Stimulated activated CD4-positive, alpha-beta T cell treated with anti-CD3 and anti-CD28 coated beads, Interleukin-2, amount 100 ng/mL, for 24 hours (primary cell): ENCODE measurements around the gene PAX3.

Experiments used
- DNase-seq, 2 donors: peaks; one replicate each; pipeline ENCODE4 v3.0.0-alpha.2; 2020

Gene PAX3

DNA sequence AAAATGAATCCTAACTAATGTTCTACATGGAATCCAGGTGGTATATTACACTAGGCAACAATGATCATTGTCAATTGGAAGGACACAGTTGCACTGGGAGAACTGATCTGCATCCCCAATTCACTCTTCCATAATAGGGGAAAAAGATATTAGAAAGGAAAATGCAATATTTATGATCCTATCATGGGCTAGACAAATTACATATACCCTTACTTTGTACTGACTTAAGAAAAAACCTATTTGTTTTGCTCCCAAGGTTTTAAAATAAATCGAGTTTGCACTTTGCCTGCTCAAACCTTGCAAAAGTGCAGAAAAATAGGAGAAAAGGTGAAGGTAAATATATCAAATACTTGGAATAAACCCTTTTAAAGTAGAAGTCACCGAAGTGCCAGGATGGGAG is 11.0 kb upstream of the PAX3 start:
- DNase-seq = no peak

- no peak for DNase-seq
These were observed 10.6 kb upstream of the PAX3 start for GRCh38 chr2:222309361-222309760.

DNA sequence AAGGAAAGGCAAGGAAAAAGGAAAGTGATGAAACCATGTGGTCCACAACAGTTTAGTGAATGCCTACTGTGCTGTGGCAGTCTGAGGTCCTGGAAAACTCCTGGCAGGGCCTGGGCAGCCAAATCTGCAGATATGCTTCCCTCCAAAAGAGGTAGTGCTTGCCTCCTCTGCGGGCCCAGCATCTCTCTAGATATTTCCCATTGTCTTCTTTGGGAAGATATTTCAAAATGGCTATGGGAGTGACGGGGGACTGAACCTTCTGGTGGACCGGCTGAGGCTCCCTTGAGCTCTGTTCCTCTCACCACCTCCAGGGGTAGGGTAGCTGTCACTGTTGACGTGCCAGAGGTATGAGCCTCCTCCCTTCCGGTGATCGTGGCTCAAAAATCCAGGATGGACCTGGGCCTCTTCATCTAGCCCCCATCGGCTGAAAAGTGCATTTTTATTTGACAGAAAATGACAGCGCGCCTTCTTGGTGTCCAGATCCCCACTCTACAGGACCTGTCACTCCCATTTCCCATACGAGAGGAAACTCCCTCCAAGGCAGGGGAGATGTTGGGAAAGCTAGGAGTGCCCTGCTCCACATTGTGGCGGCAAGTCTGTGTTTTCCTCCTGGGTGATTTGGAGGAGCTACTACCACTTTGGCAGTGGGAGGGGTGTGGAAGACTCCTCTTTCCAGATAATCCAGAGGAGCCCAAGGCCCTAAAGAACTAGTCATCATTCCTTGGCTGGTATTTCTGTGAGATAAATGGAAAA is 9.4 kb upstream of the PAX3 start:
- no peak for DNase-seq

- no peak for DNase-seq
These were observed 8.5 kb upstream of the PAX3 start for GRCh38 chr2:222307143-222307756.

- no peak for DNase-seq
These were observed 7.8 kb upstream of the PAX3 start for GRCh38 chr2:222306393-222307142.

DNA sequence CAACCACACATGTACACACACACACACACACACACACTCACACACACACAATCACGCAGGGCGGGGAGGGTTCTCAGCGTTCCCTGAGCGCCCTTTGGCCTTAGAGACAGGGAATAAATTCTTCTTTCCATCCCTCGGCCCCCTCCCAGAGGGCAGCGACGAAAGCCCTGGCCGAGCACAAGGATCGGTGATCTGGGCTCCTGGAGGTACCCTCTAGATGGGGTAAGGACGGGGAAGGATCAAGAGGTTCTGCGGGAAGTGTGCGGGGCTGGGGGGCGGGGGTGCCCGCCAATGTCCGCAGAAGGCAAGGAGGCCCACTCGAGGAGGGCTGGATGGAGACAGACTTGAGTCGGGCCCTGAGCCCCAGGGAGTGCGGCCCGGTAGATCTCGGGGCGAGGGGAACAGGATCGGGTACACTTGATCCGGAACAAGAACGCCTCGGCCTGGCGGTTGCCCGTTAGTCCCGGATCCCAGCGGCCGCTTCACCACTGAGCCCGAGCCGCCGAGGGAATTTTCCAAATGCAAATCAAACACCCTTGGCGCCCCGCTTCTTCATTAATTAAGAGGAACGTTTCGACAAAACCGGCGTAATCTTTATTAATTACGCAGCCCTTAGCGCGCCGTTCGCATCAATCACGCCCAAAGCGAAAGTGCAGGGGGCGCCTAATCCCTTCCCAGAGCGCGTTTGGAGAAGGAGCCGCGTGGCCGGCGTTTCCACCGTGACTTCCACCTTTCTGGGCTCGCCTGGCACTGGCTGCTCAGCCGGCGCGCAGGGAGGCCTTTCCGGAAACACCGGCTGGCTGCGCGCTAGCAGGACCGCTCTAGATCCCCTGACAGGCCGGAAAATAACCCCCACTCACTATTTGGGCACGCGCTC is 7.0 kb upstream of the PAX3 start:
- DNase-seq = no peak

- DNase-seq = no peak
These were observed 6.1 kb upstream of the PAX3 start for GRCh38 chr2:222304737-222305515.

GRCh38 chr2:222303828-222304736 is 5.3 kb upstream of the PAX3 start:
- no peak for DNase-seq

- DNase-seq = no peak
These were observed 4.4 kb upstream of the PAX3 start for GRCh38 chr2:222303045-222303827.

DNA sequence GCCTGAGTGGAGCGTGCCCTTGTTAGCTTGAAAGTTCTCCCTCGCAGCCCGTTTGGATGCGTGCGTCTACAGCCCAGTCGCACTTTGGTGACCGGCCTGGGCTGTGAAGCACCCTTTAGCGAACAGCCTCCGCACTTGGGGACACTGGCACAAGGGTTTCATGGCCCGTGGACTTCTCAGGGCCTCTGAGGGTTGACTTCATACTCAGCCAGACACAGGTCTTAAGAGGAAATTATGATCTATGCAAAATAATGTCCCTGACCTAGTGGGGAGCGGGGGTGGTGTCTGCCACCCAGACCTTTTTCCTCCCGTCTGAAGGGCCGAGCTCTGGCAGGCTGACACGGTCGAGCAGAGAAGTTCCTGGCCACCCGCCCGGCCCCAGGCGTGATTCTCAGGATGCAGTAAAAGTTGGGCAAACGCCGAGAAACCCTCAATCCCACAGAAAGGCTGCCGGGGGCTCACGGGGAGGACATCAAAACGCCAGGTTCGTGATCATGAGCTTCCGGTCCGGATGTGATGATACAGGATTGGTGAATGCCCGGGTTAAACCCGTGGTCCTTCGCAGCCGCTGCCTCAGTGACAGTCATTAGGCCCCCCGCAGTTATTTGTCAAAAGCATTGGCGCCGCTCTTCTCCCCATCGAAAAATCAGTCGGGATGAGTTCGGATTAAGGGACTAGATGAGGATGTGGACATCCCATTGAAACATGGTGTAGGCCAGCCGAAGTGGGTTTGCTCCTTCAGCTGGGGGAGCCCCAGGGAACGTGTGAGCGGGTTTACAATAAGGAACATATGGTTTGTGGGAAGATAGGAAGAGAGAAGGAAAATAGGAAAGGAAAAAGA is 3.6 kb upstream of the PAX3 start:
- DNase-seq = no peak

- no peak for DNase-seq
These were observed 3.0 kb upstream of the PAX3 start for GRCh38 chr2:222301796-222302118.

GRCh38 chr2:222301053-222301795 is 2.4 kb upstream of the PAX3 start:
- no peak for DNase-seq

DNA sequence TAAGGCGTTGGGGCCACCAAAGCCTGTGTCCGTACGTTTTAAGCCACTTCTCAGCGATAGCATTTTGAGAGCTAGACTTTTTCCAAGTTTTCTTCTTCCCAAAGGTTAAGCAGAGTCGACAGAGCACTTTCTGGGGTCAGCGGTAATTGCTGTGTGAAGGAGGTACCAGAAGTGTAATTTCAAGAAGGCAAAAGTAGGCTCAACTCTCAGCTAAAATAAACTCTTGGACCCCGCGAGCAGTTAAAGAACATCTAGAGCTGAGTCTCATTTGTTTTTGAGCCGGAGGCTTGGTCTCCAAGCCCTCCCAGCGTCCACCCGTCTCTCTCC is 1.9 kb upstream of the PAX3 start:
- no peak for DNase-seq

GRCh38 chr2:222299906-222300725 is 1.3 kb upstream of the PAX3 start:
- DNase-seq = no peak

GRCh38 chr2:222298001-222298310 is 842 bp downstream of the PAX3 start:
- DNase-seq = no peak

GRCh38 chr2:222297600-222297935 is 1.2 kb downstream of the PAX3 start:
- DNase-seq = no peak

- no peak for DNase-seq
These were observed 1.7 kb downstream of the PAX3 start for GRCh38 chr2:222296911-222297599.

GRCh38 chr2:222296311-222296741 is 2.5 kb downstream of the PAX3 start:
- DNase-seq = no peak
